ENCODE data around the gene NDUFB5.

DNA sequence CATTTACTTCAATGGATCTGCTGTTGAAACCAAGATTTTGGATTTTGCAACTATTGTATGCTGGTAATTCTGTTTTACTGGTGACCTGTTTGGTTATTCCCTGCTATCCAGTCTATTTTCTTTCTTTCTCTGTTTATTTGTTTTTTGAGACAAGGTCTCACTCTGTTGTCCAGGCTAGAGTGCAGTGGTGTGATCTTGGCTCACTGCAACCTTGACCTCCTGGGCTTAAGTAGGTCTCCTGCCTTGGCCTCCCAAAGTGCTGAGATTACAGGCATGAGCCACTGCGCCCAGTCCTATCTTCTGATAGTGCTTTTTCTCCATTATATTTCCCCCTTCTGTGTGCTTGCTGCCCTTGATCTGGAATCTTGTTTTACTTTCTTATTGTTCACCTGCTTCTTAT is 63.8 kb downstream of the NDUFB5 start:
- TF ChIP-seq, protein P1, sequence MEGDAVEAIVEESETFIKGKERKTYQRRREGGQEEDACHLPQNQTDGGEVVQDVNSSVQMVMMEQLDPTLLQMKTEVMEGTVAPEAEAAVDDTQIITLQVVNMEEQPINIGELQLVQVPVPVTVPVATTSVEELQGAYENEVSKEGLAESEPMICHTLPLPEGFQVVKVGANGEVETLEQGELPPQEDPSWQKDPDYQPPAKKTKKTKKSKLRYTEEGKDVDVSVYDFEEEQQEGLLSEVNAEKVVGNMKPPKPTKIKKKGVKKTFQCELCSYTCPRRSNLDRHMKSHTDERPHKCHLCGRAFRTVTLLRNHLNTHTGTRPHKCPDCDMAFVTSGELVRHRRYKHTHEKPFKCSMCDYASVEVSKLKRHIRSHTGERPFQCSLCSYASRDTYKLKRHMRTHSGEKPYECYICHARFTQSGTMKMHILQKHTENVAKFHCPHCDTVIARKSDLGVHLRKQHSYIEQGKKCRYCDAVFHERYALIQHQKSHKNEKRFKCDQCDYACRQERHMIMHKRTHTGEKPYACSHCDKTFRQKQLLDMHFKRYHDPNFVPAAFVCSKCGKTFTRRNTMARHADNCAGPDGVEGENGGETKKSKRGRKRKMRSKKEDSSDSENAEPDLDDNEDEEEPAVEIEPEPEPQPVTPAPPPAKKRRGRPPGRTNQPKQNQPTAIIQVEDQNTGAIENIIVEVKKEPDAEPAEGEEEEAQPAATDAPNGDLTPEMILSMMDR (IDR thresholded peaks at IDR 0.05) = no peak
- TF ChIP-seq POLR2A (IDR thresholded peaks at IDR 0.05) = no peak
